ENCODE data around the gene ZBTB20.

The ZBTB20 gene

DNA sequence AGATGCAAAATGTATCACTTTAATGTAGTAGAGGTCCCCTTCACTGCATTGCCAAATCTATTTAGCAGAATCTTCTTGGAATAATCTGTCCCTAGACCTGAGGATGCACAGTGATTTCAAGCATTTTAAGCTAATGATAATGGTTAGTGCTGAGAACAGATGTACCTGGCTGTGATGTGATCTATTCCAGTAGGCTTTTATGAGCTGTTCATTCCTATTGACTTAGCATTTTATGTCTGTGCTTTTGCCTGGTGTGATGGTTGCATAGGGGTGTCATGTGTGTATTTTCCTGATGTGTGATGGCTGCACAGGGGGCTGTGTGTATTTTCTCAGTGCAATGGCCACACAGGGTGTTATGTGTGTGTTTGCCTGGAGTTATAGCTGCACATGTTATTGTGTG is 580.3 kb downstream of the ZBTB20 start:
- no peak overlapping the region for H3K9ac ChIP-seq (ENCODE audit: low read depth in 1 of 2, low read length in 2 of 2)
- H3K4me1 ChIP-seq (ENCODE audit: control insufficient read depth in 2 of 2, insufficient read depth in 2 of 2, low read length in 2 of 2) = no peaks in the 10 kb centered on the region
- no peaks in the 10 kb centered on the region for H3K27me3 ChIP-seq (ENCODE audit: control insufficient read depth in 2 of 2, insufficient read depth in 2 of 2, low read length in 2 of 2)
- H3K27ac ChIP-seq (ENCODE audit: low read depth in 2 of 2, low read length in 2 of 2) = no peak overlapping the region
- H3K36me3 ChIP-seq (ENCODE audit: control insufficient read depth in 2 of 2, insufficient read depth in 2 of 2, low read length in 2 of 2) = no peaks in the 10 kb centered on the region
- no peaks in the 10 kb centered on the region for H3K9me3 ChIP-seq (ENCODE audit: control insufficient read depth in 2 of 2, low read length in 2 of 2)
- H3K4me3 ChIP-seq (ENCODE audit: low read length in 2 of 2) = no peak overlapping the region

DNA sequence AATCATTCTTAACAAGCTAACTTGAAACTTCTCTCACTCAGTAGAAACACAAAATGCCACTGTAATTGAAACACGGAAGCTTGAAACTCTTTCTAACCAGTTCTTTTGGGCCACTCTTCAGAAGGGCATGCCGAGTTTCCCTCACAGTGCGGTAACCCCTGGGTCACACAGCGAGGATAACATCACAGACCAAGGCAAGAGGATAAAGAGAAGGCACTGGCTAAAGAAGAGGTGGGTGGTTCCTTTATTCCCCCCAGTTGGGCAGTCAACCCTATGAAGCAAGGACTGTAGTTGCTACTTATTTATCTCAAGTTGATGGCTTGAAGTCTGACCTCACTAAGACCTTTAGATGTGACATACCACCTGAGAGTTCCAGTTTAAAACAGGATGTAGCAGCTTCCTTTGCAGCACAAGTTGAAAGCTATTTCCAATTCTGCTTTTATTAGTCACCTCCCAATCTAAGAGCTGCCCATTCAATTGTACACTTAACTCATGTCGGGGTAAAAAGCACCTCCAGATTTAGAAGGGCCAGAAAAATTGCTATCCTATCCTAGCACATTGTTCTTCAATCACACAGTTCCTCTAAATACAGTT is 580.8 kb downstream of the ZBTB20 start:
- Histone ChIP-seq H3K27ac (ENCODE audit: low read depth in 2 of 2, low read length in 2 of 2) (no peak overlapping the region), H3K4me3 (ENCODE audit: low read length in 2 of 2) (no peak overlapping the region), H3K36me3 (ENCODE audit: control insufficient read depth in 2 of 2, insufficient read depth in 2 of 2, low read length in 2 of 2) (no peaks in the 10 kb centered on the region), H3K4me1 (ENCODE audit: control insufficient read depth in 2 of 2, insufficient read depth in 2 of 2, low read length in 2 of 2) (no peaks in the 10 kb centered on the region), H3K27me3 (ENCODE audit: control insufficient read depth in 2 of 2, insufficient read depth in 2 of 2, low read length in 2 of 2) (no peaks in the 10 kb centered on the region), H3K9me3 (ENCODE audit: control insufficient read depth in 2 of 2, low read length in 2 of 2) (no peaks in the 10 kb centered on the region), H3K9ac (ENCODE audit: low read depth in 1 of 2, low read length in 2 of 2) (no peak overlapping the region)

DNA sequence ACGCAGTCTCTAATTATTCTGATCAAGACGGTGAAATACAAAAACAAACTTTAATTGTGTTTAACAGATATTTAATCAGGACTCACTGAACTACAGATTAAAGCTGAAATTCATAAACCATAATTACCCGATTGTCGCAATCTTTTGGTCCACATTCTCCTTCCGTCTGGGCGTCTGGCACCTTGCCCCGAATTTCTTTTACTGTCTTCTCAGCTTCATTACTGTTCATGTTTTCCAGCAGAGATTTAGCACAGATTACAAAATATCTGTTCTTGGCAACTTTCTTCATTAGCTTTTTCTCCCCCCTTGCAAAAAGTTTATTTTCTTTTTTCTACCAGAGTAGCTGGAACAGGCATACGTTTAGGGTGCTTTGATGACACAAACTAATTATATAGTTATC is 581.9 kb downstream of the ZBTB20 start:
- Histone ChIP-seq H3K4me1 (ENCODE audit: control insufficient read depth in 2 of 2, insufficient read depth in 2 of 2, low read length in 2 of 2) (no peaks in the 10 kb centered on the region), H3K36me3 (ENCODE audit: control insufficient read depth in 2 of 2, insufficient read depth in 2 of 2, low read length in 2 of 2) (no peaks in the 10 kb centered on the region), H3K9ac (ENCODE audit: low read depth in 1 of 2, low read length in 2 of 2) (no peak overlapping the region), H3K27me3 (ENCODE audit: control insufficient read depth in 2 of 2, insufficient read depth in 2 of 2, low read length in 2 of 2) (no peaks in the 10 kb centered on the region), H3K4me3 (ENCODE audit: low read length in 2 of 2) (no peak overlapping the region), H3K27ac (ENCODE audit: low read depth in 2 of 2, low read length in 2 of 2) (no peak overlapping the region), H3K9me3 (ENCODE audit: control insufficient read depth in 2 of 2, low read length in 2 of 2) (no peaks in the 10 kb centered on the region)

DNA sequence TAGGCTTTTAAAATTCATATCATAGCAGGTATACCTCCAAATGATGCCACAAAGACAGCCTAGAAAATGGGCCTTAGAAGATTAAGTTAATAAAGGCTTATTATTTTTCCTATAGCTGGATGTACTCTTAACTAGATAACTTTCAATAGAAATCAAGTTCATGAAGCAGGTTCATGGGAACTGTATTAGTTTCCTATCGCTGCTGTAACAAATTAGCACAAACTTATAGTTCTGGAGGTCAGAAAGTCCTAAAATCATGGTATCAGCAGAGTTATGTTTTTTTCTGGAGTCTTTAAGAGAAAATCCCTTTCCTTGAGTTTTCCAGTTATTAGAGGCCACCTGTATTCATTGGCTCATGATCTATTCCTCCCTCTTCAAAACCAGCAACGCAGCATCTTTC is 583.4 kb downstream of the ZBTB20 start:
- H3K36me3 ChIP-seq (ENCODE audit: control insufficient read depth in 2 of 2, insufficient read depth in 2 of 2, low read length in 2 of 2) = no peaks in the 10 kb centered on the region
- no peak overlapping the region for H3K27ac ChIP-seq (ENCODE audit: low read depth in 2 of 2, low read length in 2 of 2)
- H3K4me1 ChIP-seq (ENCODE audit: control insufficient read depth in 2 of 2, insufficient read depth in 2 of 2, low read length in 2 of 2) = no peaks in the 10 kb centered on the region
- H3K27me3 ChIP-seq (ENCODE audit: control insufficient read depth in 2 of 2, insufficient read depth in 2 of 2, low read length in 2 of 2) = no peaks in the 10 kb centered on the region
- H3K9me3 ChIP-seq (ENCODE audit: control insufficient read depth in 2 of 2, low read length in 2 of 2) = no peaks in the 10 kb centered on the region
- H3K9ac ChIP-seq (ENCODE audit: low read depth in 1 of 2, low read length in 2 of 2) = no peak overlapping the region
- H3K4me3 ChIP-seq (ENCODE audit: low read length in 2 of 2) = no peak overlapping the region

DNA sequence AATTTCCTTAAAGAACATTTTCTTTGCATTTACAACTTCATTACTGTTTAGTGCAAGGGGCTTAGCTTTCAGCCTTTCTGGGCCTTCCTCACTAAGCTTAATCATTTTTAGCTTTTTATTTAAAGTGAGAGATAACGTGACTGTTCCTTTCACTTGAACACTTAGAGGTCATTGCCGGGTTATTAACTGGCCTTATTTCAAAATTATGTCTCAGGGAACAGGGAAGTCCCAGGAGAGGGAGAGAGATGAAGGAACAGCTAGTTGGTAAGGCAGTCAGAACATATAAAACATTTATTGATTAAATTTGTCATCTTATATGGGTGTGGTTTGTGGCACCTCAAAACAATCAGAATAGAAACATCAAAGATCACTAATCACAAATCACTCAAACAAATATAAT is 584.5 kb downstream of the ZBTB20 start:
- no peaks in the 10 kb centered on the region for H3K27me3 ChIP-seq (ENCODE audit: control insufficient read depth in 2 of 2, insufficient read depth in 2 of 2, low read length in 2 of 2)
- no peaks in the 10 kb centered on the region for H3K36me3 ChIP-seq (ENCODE audit: control insufficient read depth in 2 of 2, insufficient read depth in 2 of 2, low read length in 2 of 2)
- H3K9ac ChIP-seq (ENCODE audit: low read depth in 1 of 2, low read length in 2 of 2) = no peak overlapping the region
- H3K4me3 ChIP-seq (ENCODE audit: low read length in 2 of 2) = no peak overlapping the region
- no peak overlapping the region for H3K27ac ChIP-seq (ENCODE audit: low read depth in 2 of 2, low read length in 2 of 2)
- H3K4me1 ChIP-seq (ENCODE audit: control insufficient read depth in 2 of 2, insufficient read depth in 2 of 2, low read length in 2 of 2) = no peaks in the 10 kb centered on the region
- H3K9me3 ChIP-seq (ENCODE audit: control insufficient read depth in 2 of 2, low read length in 2 of 2) = no peaks in the 10 kb centered on the region

DNA sequence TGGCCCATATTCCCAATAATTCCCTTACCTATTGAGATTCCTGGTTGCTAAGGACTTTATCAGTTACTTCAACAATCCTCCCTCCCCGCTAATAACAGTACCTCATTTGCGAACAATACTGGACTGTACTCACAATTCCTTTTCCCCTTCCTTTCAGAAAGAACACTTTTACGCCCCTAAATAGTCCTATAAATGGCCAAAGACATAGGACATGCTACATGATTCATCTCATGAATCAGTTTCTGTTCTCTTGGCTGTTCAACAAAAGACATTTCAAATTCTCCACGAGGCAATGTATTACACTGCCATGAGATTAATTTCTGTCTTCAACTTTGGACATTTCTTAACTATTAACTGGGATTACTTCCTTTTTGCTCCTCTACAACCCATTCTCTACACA is 588.8 kb downstream of the ZBTB20 start:
- no peaks in the 10 kb centered on the region for H3K4me1 ChIP-seq (ENCODE audit: control insufficient read depth in 2 of 2, insufficient read depth in 2 of 2, low read length in 2 of 2)
- no peak overlapping the region for H3K4me3 ChIP-seq (ENCODE audit: low read length in 2 of 2)
- H3K27me3 ChIP-seq (ENCODE audit: control insufficient read depth in 2 of 2, insufficient read depth in 2 of 2, low read length in 2 of 2) = no peaks in the 10 kb centered on the region
- no peak overlapping the region for H3K27ac ChIP-seq (ENCODE audit: low read depth in 2 of 2, low read length in 2 of 2)
- no peaks in the 10 kb centered on the region for H3K36me3 ChIP-seq (ENCODE audit: control insufficient read depth in 2 of 2, insufficient read depth in 2 of 2, low read length in 2 of 2)
- no peaks in the 10 kb centered on the region for H3K9me3 ChIP-seq (ENCODE audit: control insufficient read depth in 2 of 2, low read length in 2 of 2)
- no peak overlapping the region for H3K9ac ChIP-seq (ENCODE audit: low read depth in 1 of 2, low read length in 2 of 2)

DNA sequence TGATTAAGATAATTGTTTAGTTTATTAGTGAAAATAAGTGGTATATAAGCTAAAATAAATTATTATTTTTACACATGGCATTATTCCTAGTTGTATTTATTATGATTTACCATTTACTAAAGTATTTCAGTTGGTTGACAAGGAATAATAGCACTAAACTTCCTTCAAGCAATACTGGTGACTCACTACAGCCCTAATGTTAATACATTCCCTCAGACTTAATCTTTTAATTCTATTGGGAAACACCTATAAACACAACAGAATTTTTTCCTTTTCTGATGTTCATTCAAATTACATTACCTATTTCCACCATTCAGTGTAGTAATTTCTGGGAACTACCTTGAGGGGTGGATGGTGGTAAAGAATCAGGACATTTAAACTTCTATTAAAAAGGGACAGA is 589.3 kb downstream of the ZBTB20 start:
- no peaks in the 10 kb centered on the region for H3K9me3 ChIP-seq (ENCODE audit: control insufficient read depth in 2 of 2, low read length in 2 of 2)
- no peaks in the 10 kb centered on the region for H3K4me1 ChIP-seq (ENCODE audit: control insufficient read depth in 2 of 2, insufficient read depth in 2 of 2, low read length in 2 of 2)
- H3K36me3 ChIP-seq (ENCODE audit: control insufficient read depth in 2 of 2, insufficient read depth in 2 of 2, low read length in 2 of 2) = no peaks in the 10 kb centered on the region
- H3K9ac ChIP-seq (ENCODE audit: low read depth in 1 of 2, low read length in 2 of 2) = no peak overlapping the region
- no peaks in the 10 kb centered on the region for H3K27me3 ChIP-seq (ENCODE audit: control insufficient read depth in 2 of 2, insufficient read depth in 2 of 2, low read length in 2 of 2)
- no peak overlapping the region for H3K4me3 ChIP-seq (ENCODE audit: low read length in 2 of 2)
- H3K27ac ChIP-seq (ENCODE audit: low read depth in 2 of 2, low read length in 2 of 2) = no peak overlapping the region

DNA sequence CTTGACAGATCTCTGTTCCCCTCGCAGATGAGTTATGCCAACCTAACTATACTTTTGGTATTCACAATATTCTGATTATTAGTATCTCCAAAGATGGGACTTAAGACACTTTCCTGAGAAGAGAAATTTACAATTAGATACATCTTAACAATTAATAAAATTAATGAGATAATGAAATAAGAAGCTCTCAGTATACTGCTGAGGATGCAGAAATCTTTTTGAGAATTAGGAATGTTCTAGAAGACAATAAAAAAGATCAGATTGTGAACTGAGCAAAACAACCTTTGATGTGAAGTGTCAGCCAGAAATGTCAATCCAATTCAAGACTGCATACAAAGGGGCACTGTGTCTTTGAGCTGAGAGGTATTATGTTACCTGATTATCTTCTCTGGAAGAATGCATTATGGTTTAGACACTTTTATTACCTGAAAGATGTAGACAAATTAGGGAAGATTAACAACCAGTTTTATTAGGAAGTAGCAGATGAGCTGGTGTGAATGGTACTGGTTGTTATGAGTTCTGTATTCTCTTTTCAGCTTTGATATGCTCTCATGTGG is 590.4 kb downstream of the ZBTB20 start:
- H3K4me3 ChIP-seq (ENCODE audit: low read length in 2 of 2) = no peak overlapping the region
- H3K9ac ChIP-seq (ENCODE audit: low read depth in 1 of 2, low read length in 2 of 2) = no peak overlapping the region
- H3K27ac ChIP-seq (ENCODE audit: low read depth in 2 of 2, low read length in 2 of 2) = no peak overlapping the region
- no peaks in the 10 kb centered on the region for H3K27me3 ChIP-seq (ENCODE audit: control insufficient read depth in 2 of 2, insufficient read depth in 2 of 2, low read length in 2 of 2)
- no peaks in the 10 kb centered on the region for H3K9me3 ChIP-seq (ENCODE audit: control insufficient read depth in 2 of 2, low read length in 2 of 2)
- no peaks in the 10 kb centered on the region for H3K36me3 ChIP-seq (ENCODE audit: control insufficient read depth in 2 of 2, insufficient read depth in 2 of 2, low read length in 2 of 2)
- no peaks in the 10 kb centered on the region for H3K4me1 ChIP-seq (ENCODE audit: control insufficient read depth in 2 of 2, insufficient read depth in 2 of 2, low read length in 2 of 2)

DNA sequence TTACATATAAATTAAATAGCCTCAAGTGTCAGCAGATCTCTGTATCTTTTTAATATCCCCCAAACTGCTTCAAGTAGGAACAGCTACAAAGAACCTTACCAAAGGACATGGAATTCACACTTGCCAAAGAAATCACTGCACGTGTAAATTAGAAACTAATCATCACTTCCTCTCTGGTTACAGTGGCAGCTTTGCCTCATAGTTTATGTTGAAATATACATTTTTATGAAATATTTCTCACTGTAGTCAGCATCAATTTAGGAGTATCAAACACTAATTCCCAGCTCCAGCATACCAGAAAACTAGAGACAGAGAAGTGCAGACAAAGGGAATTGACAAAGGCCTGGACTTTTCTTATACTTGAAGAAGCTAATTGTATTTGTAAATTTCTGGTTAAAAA is 592.4 kb downstream of the ZBTB20 start:
- Histone ChIP-seq H3K4me3 (ENCODE audit: low read length in 2 of 2) (no peak overlapping the region), H3K27ac (ENCODE audit: low read depth in 2 of 2, low read length in 2 of 2) (no peak overlapping the region), H3K27me3 (ENCODE audit: control insufficient read depth in 2 of 2, insufficient read depth in 2 of 2, low read length in 2 of 2) (no peaks in the 10 kb centered on the region), H3K9me3 (ENCODE audit: control insufficient read depth in 2 of 2, low read length in 2 of 2) (no peaks in the 10 kb centered on the region), H3K4me1 (ENCODE audit: control insufficient read depth in 2 of 2, insufficient read depth in 2 of 2, low read length in 2 of 2) (no peaks in the 10 kb centered on the region), H3K9ac (ENCODE audit: low read depth in 1 of 2, low read length in 2 of 2) (no peak overlapping the region), H3K36me3 (ENCODE audit: control insufficient read depth in 2 of 2, insufficient read depth in 2 of 2, low read length in 2 of 2) (no peaks in the 10 kb centered on the region)

DNA sequence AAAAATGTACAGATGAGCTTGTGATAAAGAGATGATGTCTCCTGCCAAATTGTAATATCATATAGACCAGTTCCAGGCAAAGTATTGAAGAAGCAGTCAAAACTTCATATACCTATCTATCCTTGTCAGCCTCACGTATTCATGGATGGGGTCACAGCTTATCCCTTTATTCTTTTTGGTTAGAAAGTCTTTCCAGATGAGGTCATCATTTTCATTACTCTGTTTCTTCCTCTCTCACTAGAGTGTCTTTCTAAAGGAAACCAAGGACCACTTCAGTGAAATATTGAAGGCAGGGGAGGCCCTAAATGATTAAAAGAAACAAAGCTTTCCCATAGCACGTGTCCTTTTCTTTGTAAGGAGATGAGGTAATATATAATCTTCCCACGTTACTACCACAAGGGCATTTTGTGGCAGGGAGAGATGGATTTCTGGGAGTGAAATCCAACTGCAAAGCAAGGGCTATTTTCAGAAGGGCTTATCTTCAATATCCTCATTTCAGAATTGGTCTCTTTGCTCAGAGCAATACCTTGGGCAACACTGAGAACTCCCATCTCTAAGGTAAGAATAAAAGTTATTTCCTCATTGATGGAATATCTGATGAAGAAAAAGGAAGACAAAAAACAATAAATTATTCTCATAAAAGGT is 593.0 kb downstream of the ZBTB20 start:
- no peak overlapping the region for H3K9ac ChIP-seq (ENCODE audit: low read depth in 1 of 2, low read length in 2 of 2)
- no peaks in the 10 kb centered on the region for H3K4me1 ChIP-seq (ENCODE audit: control insufficient read depth in 2 of 2, insufficient read depth in 2 of 2, low read length in 2 of 2)
- no peaks in the 10 kb centered on the region for H3K36me3 ChIP-seq (ENCODE audit: control insufficient read depth in 2 of 2, insufficient read depth in 2 of 2, low read length in 2 of 2)
- no peak overlapping the region for H3K4me3 ChIP-seq (ENCODE audit: low read length in 2 of 2)
- no peaks in the 10 kb centered on the region for H3K27me3 ChIP-seq (ENCODE audit: control insufficient read depth in 2 of 2, insufficient read depth in 2 of 2, low read length in 2 of 2)
- no peaks in the 10 kb centered on the region for H3K9me3 ChIP-seq (ENCODE audit: control insufficient read depth in 2 of 2, low read length in 2 of 2)
- no peak overlapping the region for H3K27ac ChIP-seq (ENCODE audit: low read depth in 2 of 2, low read length in 2 of 2)

All from mucosa of rectum (tissue), 2 donors.